Measurements from ENCODE around the gene ADGRA1. TPM values are rescaled to one million over a fixed set of nuclear protein-coding genes. Genes with fewer than 3 reads are reported as not detected.
A peak's percentile ranks its signal among the peaks of the same experiment; 100 is the strongest.

Gene ADGRA1
- total RNA-seq, 4 donors from 2014 or later = 0.13 TPM; not detected in 3

- Histone ChIP-seq H3K27ac (no peak overlapping the region), H3K9me3 (no peaks in the 10 kb centered on the region), H3K4me1 (peaks cover 0 to 30% (median 11%) of the 10 kb centered on the region in 3 donors), H3K27me3 (peaks cover 80% of the 10 kb centered on the region), H3K36me3 (no peaks in the 10 kb centered on the region), H3K4me3 (peak overlapping the region in 1 of 2 donors; percentile 57)
- no CpG with 5 or more reads among the region's 33 CpGs for WGBS, 2 donors (ENCODE audit: low coverage in 1 of 2)
- no peak for TF ChIP-seq POLR2A (IDR thresholded peaks at IDR 0.05)
- no peak for TF ChIP-seq POLR2AphosphoS5 (IDR thresholded peaks at IDR 0.05)
- no peak for TF ChIP-seq EP300 (IDR thresholded peaks at IDR 0.05)
- TF ChIP-seq CTCF (IDR thresholded peaks at IDR 0.05) = no peak
- ATAC-seq = no peak
These were observed 73.9 kb downstream of the ADGRA1 start for GRCh38 chr10:133161486-133162109.

GRCh38 chr10:133162178-133162909 lies 74.6 kb downstream of the ADGRA1 start:
- H3K27me3 ChIP-seq = peaks cover 82% of the 10 kb centered on the region
- WGBS, 2 donors (ENCODE audit: low coverage in 1 of 2) = 83% methylated on average over 10 of the region's 22 CpGs; no CpG with 5 or more reads in 1 of the 2 donors

GRCh38 chr10:133162910-133163856 lies 75.5 kb downstream of the ADGRA1 start:
- Histone ChIP-seq H3K4me3 (no peak overlapping the region), H3K9me3 (no peaks in the 10 kb centered on the region), H3K27ac (no peak overlapping the region), H3K36me3 (no peaks in the 10 kb centered on the region), H3K27me3 (peaks cover 91% of the 10 kb centered on the region), H3K4me1 (peaks cover 0 to 30% (median 11%) of the 10 kb centered on the region in 3 donors)
- 76 to 80% methylated on average over 9 to 12 of the region's 21 CpGs for WGBS, 2 donors (ENCODE audit: low coverage in 1 of 2)
- ATAC-seq = no peak
- TF ChIP-seq CTCF (IDR thresholded peaks at IDR 0.05) (no peak), POLR2A (IDR thresholded peaks at IDR 0.05) (no peak), EP300 (IDR thresholded peaks at IDR 0.05) (no peak), POLR2AphosphoS5 (IDR thresholded peaks at IDR 0.05) (no peak)

More at GRCh38 chr10:133162178-133162909, 74.6 kb downstream of the ADGRA1 start:
- H3K4me1 ChIP-seq = peaks cover 0 to 30% (median 11%) of the 10 kb centered on the region in 3 donors
- no peak for ATAC-seq
- no peak overlapping the region for H3K4me3 ChIP-seq
- H3K27ac ChIP-seq = no peak overlapping the region
- H3K36me3 ChIP-seq = no peaks in the 10 kb centered on the region
- H3K9me3 ChIP-seq = no peaks in the 10 kb centered on the region
- TF ChIP-seq CTCF (IDR thresholded peaks at IDR 0.05) = no peak
- TF ChIP-seq POLR2A (IDR thresholded peaks at IDR 0.05) = no peak
- TF ChIP-seq POLR2AphosphoS5 (IDR thresholded peaks at IDR 0.05) = no peak
- TF ChIP-seq EP300 (IDR thresholded peaks at IDR 0.05) = no peak

DNA sequence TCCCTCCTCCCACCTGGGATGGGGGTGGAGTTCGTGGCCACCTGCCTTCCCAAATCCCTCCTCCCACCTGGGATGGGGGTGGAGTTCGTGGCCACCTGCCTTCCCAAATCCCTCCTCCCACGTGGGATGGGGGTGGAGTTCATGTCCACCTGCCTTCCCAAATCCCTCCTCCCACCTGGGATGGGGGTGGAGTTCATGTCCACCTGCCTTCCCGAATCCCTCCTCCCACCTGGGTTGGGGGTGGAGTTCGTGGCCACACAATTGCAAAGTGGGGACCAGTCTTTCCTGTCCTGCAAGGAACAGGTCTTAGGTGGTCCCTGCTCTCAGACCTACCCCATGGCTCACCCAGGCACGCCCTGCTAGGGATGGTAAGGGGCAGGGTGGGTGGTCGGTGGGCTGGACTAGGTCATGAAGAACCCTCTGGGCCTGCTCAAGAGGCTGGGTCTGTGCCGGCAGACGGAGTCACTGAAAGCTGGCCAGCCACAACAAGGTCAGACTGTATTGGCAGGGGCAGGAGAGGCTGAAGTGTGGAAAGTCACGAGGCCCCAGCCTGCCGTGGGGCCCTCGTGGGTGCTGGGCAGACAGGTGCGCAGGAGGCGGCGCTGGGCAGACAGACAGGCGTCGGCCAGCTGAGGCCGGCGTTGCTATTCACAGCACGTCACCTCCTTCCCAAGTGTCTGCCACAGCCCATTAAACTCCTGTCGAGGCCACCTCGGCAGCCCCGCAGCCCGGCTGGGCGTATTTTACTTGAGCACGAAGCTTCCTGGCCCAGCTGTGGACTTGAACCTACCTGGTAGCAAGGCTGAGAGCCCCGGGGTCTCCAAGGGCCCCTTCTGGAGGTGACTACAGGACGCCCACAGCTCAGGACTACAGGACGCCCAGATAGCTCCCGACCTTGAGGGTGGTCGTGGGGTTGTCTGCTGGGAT lies 76.4 kb downstream of the ADGRA1 start:
- TF ChIP-seq POLR2A (IDR thresholded peaks at IDR 0.05) (no peak), CTCF (IDR thresholded peaks at IDR 0.05) (no peak), POLR2AphosphoS5 (IDR thresholded peaks at IDR 0.05) (no peak), EP300 (IDR thresholded peaks at IDR 0.05) (no peak)
- Histone ChIP-seq H3K27me3 (peaks cover 89% of the 10 kb centered on the region), H3K27ac (no peak overlapping the region), H3K4me3 (no peak overlapping the region), H3K9me3 (no peaks in the 10 kb centered on the region), H3K4me1 (peaks cover 0 to 28% (median 11%) of the 10 kb centered on the region in 3 donors), H3K36me3 (no peaks in the 10 kb centered on the region)
- 84 to 100% methylated on average over 1 to 12 of the region's 31 CpGs for WGBS, 2 donors (ENCODE audit: low coverage in 1 of 2)
- no peak for ATAC-seq
